ENCODE results near the gene NEDD4L.
A peak's percentile ranks its signal among the peaks of the same experiment; 100 is the strongest.

Gene NEDD4L

GRCh38 chr18:58241877-58242276, 197.9 kb downstream of the NEDD4L start (continued):
- no peak for TF ChIP-seq ZNF624 (tag by site-specific recombination; IDR thresholded peaks at IDR 0.05)
- TF ChIP-seq ZNF324 (tag by site-specific recombination; IDR thresholded peaks at IDR 0.05): no peak
- no peak; the same call in 1 of the 2 replicates for TF ChIP-seq ZSCAN23 (tag by site-specific recombination; IDR thresholded peaks at IDR 0.05)
- TF ChIP-seq ZNF274 (IDR thresholded peaks at IDR 0.05; ENCODE audit: low read length): no peak
- no peak for TF ChIP-seq ZNF274 (tag by site-specific recombination; IDR thresholded peaks at IDR 0.05; ENCODE audit: borderline replicate concordance)
- TF ChIP-seq ZNF610 (tag by site-specific recombination; IDR thresholded peaks at IDR 0.05; ENCODE audit: borderline replicate concordance): no peak
- no peak for TF ChIP-seq ZNF350 (tag by site-specific recombination; IDR thresholded peaks at IDR 0.05)
- no peak for TF ChIP-seq AEBP2 (tag by site-specific recombination; IDR thresholded peaks at IDR 0.05; ENCODE audit: borderline replicate concordance)
- no peak for TF ChIP-seq ZNF513 (tag by site-specific recombination; IDR thresholded peaks at IDR 0.05)
- 0 out of 2 replicates have a peak, but pooled peaks have one; percentile 26 for TF ChIP-seq PATZ1 (tag by site-specific recombination; IDR thresholded peaks at IDR 0.05)
- no peak for TF ChIP-seq ZNF335 (tag by site-specific recombination; conservative IDR thresholded peaks at IDR 0.05)
- peak; percentile 46 for TF ChIP-seq SP2 (tag by site-specific recombination; IDR thresholded peaks at IDR 0.05)
- no peak for TF ChIP-seq KLF8 (tag by site-specific recombination; IDR thresholded peaks at IDR 0.05)
- TF ChIP-seq ZFP41 (tag by site-specific recombination; IDR thresholded peaks at IDR 0.05; ENCODE audit: borderline replicate concordance): no peak
- no peak for TF ChIP-seq WT1 (tag by site-specific recombination; IDR thresholded peaks at IDR 0.05)
- TF ChIP-seq ZNF580 (tag by site-specific recombination; IDR thresholded peaks at IDR 0.05): no peak
- 0 out of 2 replicates have a peak, but pooled peaks have one; percentile 27 for TF ChIP-seq ZXDB (tag by site-specific recombination; IDR thresholded peaks at IDR 0.05)
- TF ChIP-seq ZNF501 (tag by site-specific recombination; IDR thresholded peaks at IDR 0.05): no peak
- TF ChIP-seq RBAK (tag by site-specific recombination; IDR thresholded peaks at IDR 0.05): no peak
- TF ChIP-seq ZNF670 (tag by site-specific recombination; IDR thresholded peaks at IDR 0.05; ENCODE audit: low read depth): no peak
- TF ChIP-seq ZNF138 (tag by site-specific recombination; IDR thresholded peaks at IDR 0.05; ENCODE audit: borderline replicate concordance): no peak
- TF ChIP-seq HOXA7 (CRISPR knock-in tag; IDR thresholded peaks at IDR 0.05; ENCODE audit: borderline replicate concordance): no peak
- TF ChIP-seq ZNF169 (tag by site-specific recombination; IDR thresholded peaks at IDR 0.05): no peak
- TF ChIP-seq ZNF184 (tag by site-specific recombination; IDR thresholded peaks at IDR 0.05): 0 out of 2 replicates have a peak, but pooled peaks have one; percentile 62
- TF ChIP-seq ZNF664 (tag by site-specific recombination; IDR thresholded peaks at IDR 0.05): no peak
- no peak for TF ChIP-seq ZNF626 (tag by site-specific recombination; IDR thresholded peaks at IDR 0.05)
- no peak for TF ChIP-seq ZNF311 (tag by site-specific recombination; IDR thresholded peaks at IDR 0.05; ENCODE audit: borderline replicate concordance)
- no peak for TF ChIP-seq ZNF488 (tag by site-specific recombination; IDR thresholded peaks at IDR 0.05)
- TF ChIP-seq ZSCAN30 (tag by site-specific recombination; IDR thresholded peaks at IDR 0.05): peak; percentile 41; the same call in 1 of the 2 replicates
- TF ChIP-seq HIC1 (tag by site-specific recombination; IDR thresholded peaks at IDR 0.05): no peak
- peak; percentile 40; the same call in 1 of the 2 replicates for TF ChIP-seq ZNF843 (tag by site-specific recombination; IDR thresholded peaks at IDR 0.05)
